Fibroblast of skin of right quadriceps (primary cell): ENCODE results near the gene STARD13.

Source experiments
- DNase-seq: peaks from one replicate; pipeline ENCODE4 v3.0.0-alpha.2; 2013

The STARD13 gene, protein sequence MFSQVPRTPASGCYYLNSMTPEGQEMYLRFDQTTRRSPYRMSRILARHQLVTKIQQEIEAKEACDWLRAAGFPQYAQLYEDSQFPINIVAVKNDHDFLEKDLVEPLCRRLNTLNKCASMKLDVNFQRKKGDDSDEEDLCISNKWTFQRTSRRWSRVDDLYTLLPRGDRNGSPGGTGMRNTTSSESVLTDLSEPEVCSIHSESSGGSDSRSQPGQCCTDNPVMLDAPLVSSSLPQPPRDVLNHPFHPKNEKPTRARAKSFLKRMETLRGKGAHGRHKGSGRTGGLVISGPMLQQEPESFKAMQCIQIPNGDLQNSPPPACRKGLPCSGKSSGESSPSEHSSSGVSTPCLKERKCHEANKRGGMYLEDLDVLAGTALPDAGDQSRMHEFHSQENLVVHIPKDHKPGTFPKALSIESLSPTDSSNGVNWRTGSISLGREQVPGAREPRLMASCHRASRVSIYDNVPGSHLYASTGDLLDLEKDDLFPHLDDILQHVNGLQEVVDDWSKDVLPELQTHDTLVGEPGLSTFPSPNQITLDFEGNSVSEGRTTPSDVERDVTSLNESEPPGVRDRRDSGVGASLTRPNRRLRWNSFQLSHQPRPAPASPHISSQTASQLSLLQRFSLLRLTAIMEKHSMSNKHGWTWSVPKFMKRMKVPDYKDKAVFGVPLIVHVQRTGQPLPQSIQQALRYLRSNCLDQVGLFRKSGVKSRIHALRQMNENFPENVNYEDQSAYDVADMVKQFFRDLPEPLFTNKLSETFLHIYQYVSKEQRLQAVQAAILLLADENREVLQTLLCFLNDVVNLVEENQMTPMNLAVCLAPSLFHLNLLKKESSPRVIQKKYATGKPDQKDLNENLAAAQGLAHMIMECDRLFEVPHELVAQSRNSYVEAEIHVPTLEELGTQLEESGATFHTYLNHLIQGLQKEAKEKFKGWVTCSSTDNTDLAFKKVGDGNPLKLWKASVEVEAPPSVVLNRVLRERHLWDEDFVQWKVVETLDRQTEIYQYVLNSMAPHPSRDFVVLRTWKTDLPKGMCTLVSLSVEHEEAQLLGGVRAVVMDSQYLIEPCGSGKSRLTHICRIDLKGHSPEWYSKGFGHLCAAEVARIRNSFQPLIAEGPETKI

DNA sequence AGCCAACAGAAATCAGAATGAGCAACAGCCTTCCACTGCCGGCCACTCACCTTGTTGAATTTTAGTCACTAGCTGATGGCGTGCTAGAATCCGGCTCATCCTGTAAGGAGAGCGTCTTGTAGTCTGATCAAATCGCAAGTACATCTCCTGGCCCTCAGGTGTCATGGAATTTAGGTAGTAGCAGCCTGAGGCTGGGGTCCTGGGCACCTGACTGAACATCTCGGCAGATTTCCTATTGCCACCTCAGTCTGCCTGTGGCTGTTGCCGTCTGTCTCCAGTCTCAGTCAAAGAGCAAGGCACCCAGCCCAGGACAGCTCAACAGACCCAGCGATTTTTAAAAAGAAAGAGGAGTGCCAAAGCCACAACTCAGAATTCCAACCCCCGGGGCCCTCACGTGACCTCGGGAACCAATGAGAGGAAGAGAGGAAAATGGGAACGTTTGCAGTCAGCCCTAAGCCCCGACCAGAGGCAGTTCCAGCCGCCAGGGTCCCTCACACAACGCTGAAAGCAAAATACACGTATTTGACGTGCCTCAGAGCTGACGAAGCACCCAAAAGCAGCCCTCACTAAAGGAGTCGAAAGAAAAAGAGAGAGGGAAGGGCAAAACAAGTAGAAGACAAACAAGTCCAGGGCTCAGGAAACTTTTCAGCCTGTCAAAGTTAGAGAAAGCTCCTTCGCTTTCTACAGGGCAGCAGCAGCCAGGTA is at the start of gene STARD13:
Gene STARD13, minus strand, starts transcription at position 336 of the 705 bp plus-strand sequence. Its CDS starts 117 bp downstream, at position 219.
- peak; percentile 98 for DNase-seq

DNA sequence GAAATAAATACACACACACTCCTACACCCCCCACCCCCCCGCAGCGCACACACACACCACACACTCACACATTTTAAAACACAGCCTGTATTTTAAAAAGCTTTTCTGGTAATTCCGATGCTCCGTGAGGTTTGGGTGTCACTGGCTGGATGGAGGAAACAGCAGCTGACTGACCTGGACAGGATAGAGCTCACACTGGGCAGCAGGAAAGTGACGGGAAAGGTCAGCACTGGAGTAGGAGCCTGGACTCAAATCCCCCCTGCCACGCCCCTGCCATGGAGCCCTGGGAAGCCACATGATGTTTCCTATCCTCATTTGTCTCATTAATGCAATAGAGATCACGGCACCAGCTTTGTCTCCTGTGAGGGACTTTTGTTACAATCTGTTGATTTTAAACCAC is 49.3 kb upstream of the STARD13 start:
- DNase-seq, result no peak

DNA sequence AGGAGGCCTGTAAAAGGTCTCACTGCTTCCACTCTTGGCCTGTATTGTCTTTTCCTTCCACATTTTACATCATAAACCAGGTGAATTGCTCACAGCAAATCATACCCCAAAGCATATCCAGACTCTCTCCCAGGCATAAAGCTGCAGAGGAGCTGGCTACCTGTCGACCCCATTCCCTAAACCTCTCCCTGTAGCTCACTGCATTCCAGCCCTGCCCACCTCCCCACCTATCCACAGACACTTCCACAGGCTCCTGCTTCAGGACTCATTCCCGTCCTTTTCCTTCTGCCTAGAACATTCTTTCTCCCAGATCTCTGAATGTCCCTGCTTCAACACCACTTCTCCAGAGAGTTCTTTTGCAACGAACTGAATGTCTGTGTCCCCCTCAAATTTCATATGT is 46.4 kb upstream of the STARD13 start:
- no peak for DNase-seq

DNA sequence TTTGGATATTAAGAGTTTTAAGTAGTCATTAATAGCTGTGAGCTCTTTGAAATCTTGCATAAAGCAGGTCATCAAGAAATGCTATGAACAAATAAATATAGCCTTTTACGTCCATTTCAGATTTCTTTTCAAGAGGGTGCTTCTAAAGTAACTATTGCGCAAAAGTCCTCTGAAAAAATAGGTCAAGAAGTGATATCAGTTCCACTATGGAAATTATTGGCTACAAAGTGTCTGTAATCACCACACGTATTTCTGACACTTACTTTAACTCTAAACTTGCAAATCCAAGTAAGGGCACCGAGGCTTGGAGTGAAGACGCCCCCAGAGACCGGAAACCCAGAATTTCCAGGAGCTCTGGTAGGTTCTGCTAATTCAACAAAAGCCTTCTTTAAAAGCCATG is 44.9 kb upstream of the STARD13 start:
- no peak for DNase-seq

DNA sequence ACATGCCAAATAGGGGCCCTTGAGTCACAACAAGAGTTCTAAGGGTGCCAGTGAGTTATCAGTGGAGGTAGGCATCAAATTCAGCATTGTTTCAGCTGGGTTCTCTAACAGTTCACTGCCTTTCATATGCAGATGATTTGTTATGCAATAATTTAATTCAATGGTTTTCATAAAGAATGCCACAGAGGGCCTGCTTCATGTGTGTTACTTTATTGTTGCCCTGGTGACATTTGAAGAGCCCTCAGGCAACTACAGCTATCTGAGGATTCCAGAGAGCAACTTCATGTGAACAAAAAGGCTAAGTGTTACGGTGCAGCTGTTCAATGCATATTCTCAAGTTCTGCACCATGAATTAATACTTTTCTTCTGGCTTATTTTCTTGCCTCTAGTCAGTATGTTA is 43.1 kb upstream of the STARD13 start:
- no peak for DNase-seq

DNA sequence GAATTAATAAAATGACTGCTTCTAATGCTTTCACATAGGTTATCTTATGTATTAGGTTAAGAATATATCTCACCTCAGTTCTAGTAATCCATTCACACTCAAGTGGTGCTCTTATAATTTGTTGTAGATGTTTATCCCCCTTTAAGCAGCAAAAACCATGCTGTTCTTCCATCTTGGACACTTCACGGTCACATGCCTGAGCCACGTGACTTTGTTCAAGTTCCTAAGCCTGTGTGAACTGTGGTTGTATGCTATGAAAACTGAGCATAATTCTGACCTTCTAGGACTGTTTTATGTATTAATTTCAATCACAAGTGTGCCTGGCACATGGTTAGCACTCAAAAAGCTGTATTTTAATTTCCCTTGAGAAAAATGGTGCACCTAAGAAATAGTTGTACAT is 41.2 kb upstream of the STARD13 start:
- DNase-seq, result no peak

DNA sequence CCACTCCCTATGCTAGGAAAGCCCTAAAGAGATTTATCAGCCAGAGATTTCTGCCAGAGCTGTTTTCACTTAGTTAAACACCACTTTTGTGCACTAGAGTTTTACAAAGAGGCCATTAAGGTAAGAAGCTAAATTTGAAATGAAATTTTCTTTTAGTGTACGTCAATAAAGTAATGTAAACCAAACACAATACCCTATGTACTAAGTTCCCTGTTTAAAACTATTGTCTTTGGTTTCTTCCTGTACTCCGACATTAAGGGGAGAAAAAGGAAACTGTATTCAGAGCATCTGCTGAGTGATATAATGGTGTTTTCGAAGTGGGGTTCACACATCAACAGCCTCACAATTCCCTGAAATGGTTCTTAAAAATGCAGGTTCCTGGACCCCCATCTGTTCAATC is 40.7 kb upstream of the STARD13 start:
- DNase-seq, result no peak

DNA sequence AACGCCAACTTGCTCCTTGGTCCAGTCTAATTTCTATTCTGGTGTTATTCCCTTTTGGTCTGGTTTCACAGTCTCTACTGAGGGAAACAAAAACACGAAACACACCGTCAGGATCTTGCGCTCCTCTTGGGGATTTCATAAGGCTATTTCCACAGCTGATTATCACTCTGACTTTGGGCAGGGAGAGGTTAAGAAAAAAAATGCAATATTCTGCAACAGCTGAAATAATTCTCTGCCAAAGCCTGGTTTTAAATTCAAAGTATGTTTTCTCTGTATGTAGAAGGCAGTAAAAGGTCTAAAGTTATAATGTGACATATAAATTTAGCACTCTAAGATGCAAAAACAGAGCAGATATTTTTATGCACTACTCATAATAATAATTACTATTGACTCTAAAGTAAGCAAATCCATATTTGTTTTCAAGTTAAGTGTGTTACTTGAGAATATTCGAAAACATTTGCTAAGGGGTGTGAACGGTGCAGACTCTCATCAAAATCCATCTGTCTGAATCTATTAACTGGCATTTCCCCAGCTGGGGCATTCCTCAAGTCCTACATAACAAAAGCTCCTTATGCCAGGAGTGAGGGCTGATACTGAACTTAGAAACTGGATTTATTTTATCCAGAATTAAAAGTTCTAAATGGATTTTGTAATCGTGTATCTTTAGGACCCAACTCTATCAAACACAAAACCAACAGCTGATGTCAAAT is 38.4 kb upstream of the STARD13 start:
- DNase-seq, result no peak

DNA sequence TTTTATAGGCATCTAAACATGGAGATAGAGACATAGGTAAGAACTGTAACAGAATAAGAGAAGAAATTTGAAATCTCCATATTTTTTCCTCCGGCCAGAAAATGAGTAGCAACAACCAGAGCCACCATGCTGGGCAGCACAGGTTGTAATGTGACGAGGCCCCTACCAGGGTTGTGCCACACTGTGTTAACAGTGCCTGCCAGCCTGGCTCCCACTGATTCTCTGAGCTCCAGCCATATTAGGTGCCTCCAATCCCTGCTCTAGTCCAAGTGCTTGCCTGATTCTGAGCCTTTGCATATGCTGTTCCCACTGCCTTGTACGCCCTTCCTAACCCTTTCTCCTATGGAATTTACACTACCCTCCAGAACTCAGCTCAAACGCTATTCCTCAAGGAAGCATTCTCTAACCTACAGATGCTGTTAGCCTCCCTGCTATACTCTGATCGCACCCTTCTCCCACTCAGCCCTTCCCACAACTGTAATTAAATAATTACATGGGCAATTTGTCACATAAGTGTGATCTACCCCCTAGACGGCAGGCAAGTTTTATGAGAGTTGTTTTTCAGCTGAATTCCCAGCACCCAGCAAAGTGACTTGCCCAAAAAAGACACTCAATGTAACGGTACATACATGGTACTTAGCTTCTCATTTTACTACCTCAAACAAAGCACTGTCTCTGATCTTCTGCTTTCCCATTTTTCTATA is 37.6 kb upstream of the STARD13 start:
- no peak for DNase-seq

DNA sequence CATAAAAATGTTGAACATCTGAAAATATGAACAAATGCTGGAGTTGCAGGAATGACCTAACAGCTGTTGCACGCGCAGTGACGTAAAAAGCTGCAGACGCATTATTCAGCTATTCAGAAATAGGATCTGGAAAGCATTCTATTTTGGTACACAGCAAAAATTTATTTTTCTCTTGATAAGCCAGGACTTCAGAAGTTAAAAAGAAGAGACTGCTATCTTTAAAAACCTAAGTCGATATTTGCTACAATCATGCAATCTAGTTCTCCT is 36.9 kb upstream of the STARD13 start:
- peak; percentile 68 for DNase-seq

DNA sequence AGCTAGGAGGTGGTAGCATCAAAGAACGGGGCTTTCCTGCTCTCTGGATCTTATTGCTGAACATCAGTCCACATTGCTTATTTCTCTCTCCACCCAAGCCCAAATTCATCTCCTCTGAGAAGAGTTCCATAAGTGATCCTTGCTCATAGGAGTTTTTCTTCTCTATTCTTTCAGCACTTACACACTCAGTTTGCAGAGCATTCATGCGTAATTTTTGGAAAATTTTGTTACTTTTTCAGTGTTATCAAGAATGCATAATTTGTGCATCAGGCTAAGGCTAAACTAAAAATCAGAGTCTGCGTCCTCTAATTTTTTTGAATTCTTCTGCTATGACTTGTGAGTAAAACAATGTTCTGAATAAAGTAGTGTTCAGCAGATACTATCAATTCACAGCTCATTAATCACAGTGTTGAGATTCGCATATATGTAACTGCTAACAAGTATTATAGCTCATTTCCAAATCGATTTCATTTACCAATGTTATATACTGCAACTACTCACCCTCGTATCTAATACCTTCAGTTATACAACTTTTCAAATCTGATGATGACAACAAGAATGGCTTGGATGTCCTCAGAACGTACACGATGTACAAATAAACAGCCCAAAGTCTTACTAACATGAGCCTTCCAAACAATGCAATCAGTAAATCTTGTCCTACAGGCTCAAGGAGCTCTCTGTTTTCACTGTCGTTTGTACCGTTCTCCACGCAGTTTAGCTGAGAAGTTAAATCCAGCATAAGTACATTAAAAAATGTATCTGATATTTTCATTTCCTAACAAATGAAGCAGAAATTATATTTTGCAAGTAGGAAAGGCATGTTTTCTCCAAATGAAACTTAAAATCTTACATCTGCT is 36.4 kb upstream of the STARD13 start:
- DNase-seq, result no peak

DNA sequence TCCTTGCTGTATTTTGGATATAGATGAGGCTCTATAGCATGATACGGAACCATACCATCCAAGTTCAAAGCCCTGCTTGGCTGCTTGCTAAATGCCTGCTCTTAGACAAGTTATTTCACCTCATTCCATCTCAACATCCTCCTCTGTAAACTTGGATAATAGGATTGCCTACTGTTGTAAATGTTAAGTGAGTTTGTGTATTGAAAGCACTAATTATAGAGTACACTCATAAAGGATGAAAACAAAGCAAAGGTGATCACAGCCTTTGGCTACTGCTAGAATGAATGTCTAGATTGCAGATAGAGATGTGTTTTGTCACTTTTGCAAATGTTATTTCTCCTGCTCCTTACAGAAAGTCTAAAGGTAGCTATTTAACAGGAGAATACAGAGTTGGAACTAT is 34.3 kb upstream of the STARD13 start:
- no peak for DNase-seq

DNA sequence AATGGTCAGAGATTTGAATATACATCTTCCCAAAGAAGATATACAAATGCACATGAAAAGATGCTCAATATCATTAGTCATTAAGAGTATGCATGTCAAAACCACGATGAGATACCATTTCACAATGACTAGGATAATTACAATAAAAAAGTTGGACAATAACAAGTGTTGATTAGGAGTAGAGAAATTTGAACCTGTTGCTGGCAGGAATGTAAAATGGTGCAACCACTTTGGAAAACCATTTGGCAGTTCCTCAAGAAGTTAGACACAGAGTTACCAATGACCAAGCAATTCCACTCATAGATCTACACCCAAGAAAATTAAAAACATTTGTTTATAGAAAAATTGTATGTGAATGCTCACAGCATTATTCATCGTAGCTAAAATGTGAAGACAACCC is 33.2 kb upstream of the STARD13 start:
- DNase-seq, result peak; percentile 29

DNA sequence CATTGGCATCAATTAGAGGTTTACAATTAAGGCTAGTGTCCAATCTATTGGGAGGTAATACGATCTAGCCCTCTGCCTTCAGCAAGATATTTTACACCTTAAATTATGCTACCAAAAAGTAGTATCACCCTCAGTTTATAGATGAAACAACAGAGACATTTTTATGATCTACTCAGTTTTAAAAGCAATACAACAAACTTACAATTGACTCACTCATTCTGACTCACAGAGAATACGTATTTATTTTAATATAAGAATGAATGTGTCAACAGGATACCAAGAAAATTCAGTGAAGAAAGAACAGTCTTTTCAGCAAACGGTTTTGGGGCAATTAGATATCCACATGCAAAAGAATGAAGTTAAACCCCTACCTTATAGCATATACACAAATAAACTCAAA is 32.5 kb upstream of the STARD13 start:
- DNase-seq, result no peak

DNA sequence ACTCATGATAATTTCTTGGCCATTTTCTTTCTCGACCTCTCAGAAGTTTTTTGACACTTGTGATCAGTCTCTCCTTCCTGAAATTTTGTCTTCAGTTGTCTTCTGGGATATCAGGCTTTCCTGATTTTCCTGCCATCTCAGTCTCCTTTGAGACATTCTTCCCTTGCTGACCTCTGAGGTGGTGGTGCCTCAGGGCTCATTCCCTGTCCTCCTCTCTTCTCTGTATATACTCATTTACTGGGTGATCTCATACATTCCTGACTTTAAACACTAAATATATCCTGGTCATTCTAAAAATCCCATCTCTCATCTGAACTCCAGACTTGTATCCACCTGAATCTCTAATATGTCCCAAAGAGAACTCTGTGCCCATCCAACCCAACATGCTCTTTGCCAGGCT is 31.3 kb upstream of the STARD13 start:
- DNase-seq, result no peak

DNA sequence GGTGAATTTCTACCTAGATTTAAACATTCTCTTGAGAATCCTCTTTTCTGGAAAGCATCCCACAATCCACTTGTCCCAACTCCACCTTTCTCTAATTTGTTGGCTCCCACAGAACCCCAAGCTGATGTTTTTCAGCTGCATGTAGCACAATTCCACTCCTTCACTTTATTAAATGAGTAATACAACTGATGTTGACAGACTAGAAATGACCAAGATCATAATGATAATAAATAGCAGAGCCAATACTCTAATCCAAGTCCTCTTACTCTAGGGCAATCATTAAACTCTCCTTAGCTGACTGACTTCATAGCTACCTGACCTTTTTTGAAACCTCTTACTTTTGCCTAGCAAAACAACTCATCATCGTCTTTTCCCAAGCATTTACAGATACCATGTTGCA is 27.9 kb upstream of the STARD13 start:
- DNase-seq, result no peak

DNA sequence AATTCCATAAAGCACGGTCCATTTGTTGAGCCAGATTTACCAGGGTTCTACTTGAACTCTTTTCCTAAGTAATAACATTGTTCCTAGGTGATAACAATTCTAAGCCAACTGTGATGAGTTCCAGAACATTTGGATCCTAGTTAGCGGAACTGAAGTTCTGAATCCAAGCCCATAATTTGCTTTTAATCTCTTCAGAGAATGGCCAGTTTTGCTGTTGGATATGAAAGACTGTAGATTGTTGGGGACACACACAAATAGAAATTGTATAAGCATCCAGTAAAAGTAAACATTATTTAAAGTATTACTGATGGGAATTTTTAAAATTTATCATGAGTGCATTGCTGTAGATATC is 27.3 kb upstream of the STARD13 start:
- DNase-seq, result no peak

DNA sequence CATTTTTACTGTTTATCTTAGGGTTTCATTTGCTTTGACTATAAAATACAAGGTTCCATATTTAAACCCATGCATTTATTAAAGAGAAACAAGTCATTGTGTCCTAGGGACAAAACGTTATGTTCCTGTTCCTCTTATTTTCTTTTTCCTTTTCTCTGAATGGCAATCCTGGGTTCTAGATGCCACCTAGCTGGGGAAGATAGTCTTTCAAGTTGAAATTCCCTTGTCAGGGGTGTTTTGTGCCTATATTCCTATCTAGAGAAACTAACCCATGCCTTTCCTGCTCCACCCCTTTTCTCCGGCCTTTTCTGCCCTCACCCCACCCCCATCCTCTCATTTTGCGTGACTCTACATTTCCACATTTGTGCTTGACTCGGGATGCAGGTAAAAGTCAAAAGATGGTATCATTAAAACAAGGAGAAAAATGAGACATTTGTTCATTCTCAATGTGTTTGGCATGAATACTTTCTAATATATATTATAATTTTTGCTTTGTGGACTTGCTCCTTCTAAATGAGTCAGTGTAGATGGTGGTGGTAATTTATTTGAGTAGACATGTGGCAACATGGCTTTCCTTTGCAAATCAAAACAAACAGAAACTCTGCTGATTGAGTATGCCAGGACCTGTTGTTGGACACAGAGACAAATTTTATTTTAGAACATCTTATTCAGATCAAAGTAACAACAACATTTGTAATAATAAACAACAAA is 26.8 kb upstream of the STARD13 start:
- peak; percentile 39 for DNase-seq

DNA sequence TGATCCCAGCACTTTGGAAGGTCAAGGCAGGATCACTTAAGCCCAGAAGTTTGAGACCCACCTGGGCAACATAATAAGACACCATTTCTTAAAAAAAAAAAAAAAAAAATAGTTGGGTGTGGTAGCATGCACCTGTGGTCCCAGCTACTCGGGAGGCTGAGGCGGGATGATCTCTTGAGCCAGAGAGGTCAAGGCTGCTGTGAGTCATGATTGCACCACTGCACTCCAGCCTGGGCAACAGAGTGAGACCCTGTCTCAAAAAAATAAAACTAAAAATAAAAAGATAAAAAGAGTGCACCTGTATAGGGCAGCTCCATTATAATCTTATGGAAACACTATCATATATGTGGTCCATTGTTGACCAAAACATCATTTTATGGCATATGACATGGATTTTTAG is 25.5 kb upstream of the STARD13 start:
- no peak for DNase-seq
